Measurements from ENCODE around the gene NRXN3. TPM values are rescaled to one million over a fixed set of nuclear protein-coding genes. Genes with fewer than 3 reads are reported as not detected.

Gene NRXN3
- total and polyA plus RNA-seq, 2 experiments from 2014 or later = 1.0 to 1.8 TPM

DNA sequence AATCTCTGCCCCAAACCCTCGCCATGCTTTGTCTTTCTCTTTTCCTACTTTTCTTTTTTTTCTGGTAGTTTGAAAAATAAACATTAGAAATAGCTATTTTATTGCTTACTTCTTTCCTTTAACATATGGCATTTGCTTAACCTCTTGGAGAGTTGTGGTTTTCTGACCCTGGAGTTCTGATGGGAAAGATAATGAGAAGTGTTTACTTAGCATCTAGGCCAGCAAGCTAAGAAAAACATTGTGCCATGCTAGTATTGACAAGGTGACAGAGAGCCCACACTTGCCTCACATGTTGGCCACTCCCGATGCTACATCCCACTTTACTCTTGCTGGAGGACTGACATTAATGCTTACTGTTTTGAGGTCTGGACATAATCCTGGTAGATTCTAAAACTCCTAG lies 1154.9 kb downstream of the NRXN3 start (continued):
- no peak for TF ChIP-seq ZNF462 (CRISPR knock-in tag; IDR thresholded peaks at IDR 0.05)

GRCh38 chr14:79325557-79325956 lies 1155.4 kb downstream of the NRXN3 start:
- TF ChIP-seq EZH2 (IDR thresholded peaks at IDR 0.05; ENCODE audit: low read depth, unreplicated experiment) (no peak), ZNF331 (CRISPR knock-in tag; IDR thresholded peaks at IDR 0.05; ENCODE audit: low read depth) (no peak), CTCF (conservative IDR thresholded peaks at IDR 0.05; ENCODE audit: low read depth in 2 of 2) (no peak)
- DNase-seq (ENCODE audit: low spot score) = no peak
- Mint-ChIP-seq H3K27ac (no peak overlapping the region), H3K36me3 (ENCODE audit: low read depth) (no peaks in the 10 kb centered on the region), H3K4me1 (0 out of 3 replicates have a peak, but pooled peaks cover 2% of the 10 kb centered on the region), H3K9me3 (no peaks in the 10 kb centered on the region), H3K4me3 (no peak overlapping the region), H3K27me3 (ENCODE audit: insufficient read depth, low read depth, poor library complexity) (no peaks in the 10 kb centered on the region)
- Histone ChIP-seq H4K20me1 (replicated peaks; ENCODE audit: insufficient read depth) (no peaks in the 10 kb centered on the region), H3K36me3 (ENCODE audit: insufficient read depth) (0 out of 2 replicates have a peak, but pooled peaks cover 4% of the 10 kb centered on the region), H3K4me1 (ENCODE audit: insufficient read depth) (no peaks in the 10 kb centered on the region), H2AFZ (no peak overlapping the region), H3F3A (replicated peaks; ENCODE audit: low read depth) (no peaks in the 10 kb centered on the region), H3K4me3 (no peak overlapping the region), H3K27me3 (ENCODE audit: insufficient read depth) (no peaks in the 10 kb centered on the region), H3K27ac (ENCODE audit: low read depth) (no peak overlapping the region), H3K4me2 (no peak overlapping the region), H3K9me2 (ENCODE audit: insufficient read depth) (0 out of 2 replicates have a peak, but pooled peaks cover 4% of the 10 kb centered on the region), H3K79me2 (replicated peaks; ENCODE audit: insufficient read depth) (no peaks in the 10 kb centered on the region)
- ATAC-seq = no peak

Measured in GM23338 (cell line).